Ramos (cell line): ENCODE data around the gene RIMS4.
"Not testable (repeated sequence)": the region's sequence is repeated elsewhere in the genome, so short reads cannot be mapped to it uniquely, and the experiment has no call there.

Source experiments
- in situ Hi-C: fragments of 300-500 bp; cut with MboI; formaldehyde crosslinking; loops from one replicate; pipeline ENCODE4 v1.14.3; 2022; ENCODE audit warnings: low sequenced_read_pairs; ENCODE audit not compliant: unreplicated experiment

Gene RIMS4

DNA sequence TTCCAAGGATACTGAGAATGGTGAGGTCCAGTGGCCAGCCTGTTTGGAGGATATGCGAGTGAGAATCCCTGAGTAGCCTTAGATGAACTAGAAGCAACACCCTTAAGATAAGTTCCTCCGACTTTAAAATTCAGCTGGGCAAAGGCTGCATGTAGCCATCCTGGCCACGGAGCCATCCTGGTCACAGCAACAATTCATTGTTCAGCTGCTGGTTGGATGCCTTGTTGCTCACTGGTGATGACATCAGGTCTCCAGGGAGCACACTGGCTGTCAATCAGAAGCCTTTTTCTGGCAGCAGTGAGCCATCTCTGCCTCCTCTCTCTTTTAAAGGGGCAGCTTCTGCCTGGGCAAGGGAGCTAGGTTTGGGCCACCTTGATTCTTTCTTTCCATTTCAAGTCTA is 22.4 kb upstream of the RIMS4 start:
- in situ Hi-C loops, result no loop called here

DNA sequence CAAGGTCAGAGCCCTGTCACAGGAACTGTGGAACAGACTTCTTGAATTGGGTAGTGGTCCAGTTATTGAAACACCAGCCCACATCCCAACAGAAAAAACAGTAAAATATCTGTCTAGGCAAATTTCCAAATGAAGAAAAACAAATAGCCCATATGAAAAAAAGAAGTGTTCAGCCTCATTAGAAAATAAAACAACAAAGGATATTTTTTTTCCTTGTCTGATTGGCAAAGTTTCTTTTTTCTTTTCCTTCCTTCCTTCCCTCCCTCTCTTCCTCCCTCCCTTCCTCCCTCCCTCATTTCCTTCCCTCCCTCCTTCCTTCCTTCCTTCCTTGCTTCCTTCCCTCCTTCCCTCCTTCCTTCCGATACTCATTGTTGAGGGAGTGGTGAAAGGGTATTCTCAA is 20.6 kb upstream of the RIMS4 start:
- in situ Hi-C loops, result no loop called here

DNA sequence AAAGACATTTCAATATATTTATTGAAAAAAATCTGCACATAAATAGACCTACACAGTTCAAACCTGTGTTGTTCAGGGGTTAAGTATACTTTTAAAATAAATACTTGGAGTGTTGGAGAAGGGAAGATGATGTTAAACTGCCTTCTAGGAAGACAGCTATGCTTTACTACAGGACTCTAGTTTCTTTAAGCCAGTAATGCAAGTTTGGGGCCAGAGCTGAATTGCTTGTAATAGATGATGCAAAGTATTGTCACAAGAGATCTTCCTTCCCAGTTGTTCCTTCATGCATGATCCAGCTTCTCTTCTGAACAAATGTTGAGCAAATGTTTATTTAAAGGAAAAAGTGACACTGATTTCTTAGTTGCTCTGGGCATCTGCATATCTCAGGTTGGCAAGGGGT is 20.2 kb upstream of the RIMS4 start:
- in situ Hi-C loops, result no loop called here

DNA sequence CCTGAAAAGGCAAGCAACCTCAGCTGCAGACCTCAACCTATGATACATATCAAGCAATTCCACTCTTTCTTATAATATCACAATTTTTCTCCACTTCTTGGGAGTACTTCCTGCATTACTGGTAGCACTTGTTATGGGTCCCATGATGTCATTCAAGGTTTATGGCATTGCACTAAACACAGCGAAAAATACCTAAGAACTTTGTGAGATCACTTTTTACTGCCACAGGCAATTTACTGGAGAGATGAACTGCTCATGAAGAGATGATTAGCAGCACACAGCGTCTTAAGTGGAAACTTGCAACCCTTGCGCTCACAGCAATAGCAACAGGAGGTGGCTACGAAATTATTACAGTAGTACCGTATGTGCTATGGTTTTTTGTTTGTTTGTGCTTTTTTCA is 19.3 kb upstream of the RIMS4 start:
- in situ Hi-C loops, result no loop called here

DNA sequence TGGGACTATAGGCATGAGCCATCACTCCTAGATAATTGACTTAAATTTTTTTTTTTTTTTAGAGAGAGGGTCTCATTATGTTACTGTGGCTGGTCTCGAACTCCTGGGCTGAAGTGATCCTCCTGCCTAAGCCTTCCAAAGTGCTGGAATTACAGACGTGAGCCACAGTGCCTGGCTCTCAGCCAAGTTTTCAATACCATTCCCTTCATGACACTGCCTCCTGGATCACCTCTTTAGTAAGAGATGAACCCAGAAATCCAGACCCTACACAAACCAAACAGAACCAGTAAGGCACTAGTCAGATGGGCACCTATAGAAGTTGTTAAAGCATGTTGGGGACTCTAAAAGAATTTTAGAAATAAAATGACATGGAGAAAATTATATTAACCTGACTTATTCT is 18.3 kb upstream of the RIMS4 start:
- in situ Hi-C loops, result no loop called here

DNA sequence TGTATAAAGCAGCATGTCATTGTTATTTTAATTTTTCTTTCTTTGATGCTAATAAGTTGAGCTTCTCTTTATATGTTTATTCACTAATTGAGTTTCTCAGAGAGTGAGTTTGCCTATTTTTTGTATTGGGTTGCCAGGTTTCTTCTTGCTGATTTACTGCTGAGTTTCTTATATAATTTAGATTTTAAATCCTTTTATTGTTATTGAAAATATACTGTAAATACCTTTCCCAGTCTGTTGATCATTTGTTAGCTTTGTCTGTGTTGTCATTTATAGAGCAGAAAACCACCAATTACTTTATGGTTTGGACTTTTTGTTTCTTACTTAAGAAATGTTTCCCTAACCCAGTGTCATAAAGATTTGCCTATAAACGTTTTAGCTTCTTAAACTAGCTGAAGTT is 17.1 kb upstream of the RIMS4 start:
- in situ Hi-C loops, result no loop called here

DNA sequence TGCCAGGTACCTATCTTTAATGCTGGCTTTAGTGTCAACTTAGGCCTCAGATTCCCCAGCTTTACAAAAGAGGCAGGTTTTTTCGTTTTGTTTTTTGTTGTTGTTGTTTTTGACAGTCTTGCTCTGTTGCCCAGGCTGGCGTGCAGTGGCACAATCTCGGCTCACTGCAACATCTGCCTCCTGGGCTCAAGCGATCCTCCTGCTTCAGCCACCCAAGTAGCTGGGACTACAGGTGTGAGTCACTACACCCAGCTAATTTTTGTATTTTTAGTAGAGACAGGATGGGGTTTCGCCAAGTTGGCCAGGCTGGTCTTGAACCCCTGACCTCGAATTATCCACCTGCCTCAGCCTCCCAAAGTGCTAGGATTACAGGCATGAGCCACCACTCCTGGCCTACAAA is 11.2 kb upstream of the RIMS4 start:
- in situ Hi-C loops, result not testable (repeated sequence)

DNA sequence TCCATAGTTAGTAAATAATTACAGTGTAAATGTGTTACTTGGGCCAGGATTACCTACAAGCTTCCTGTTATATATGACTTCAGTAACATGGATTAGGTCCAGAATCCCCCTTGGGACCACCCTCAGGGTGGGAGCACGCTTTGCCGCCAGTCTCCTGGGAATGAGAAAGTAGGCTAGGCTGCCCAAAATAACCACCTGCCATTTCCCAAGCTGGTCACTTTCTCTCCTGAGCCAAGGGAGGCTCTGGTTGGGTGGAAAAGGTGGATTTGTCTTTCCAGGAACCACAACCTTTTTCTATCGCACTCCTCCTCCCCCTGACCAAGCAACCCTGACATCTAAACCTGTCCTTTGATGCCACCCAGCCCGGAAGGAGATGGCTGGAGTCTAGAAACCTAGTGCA is 9.6 kb upstream of the RIMS4 start:
- in situ Hi-C loops, result no loop called here

DNA sequence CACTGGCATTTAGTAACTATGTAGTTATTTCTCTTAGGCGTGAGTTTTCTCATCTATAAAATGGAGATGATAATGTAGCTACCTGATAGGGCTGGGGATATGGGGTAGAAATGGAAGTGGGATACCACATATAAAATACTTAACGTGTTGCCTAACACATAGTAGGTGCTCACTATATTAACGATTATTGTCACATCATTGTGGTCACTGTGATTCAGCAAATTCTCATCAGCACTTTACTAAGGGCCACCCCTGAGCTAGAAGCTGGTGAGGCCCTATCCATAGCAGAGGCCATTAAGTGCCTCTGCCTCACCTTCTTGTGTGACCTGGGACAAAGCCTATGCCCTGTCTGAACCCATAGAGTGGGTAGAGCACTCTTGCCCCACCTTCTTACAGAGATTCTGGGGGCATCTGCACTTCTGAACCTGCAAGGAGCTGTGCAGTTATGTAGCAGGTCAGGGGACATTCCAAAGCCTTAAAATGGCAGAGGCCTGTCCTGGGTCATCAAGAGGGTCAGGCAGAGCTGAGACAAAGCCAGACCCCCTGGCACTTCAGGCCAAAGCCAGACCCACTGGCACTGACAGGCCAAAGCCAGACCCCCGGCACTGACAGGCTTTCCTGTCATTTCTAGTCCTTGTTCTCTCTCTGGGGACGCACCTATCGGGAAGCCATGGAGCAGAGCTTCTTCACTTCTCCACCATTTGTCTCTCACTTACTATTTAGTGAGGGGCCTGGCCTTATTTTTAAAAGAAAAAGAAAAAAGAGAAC is 7.0 kb upstream of the RIMS4 start:
- in situ Hi-C loops, result no loop called here

DNA sequence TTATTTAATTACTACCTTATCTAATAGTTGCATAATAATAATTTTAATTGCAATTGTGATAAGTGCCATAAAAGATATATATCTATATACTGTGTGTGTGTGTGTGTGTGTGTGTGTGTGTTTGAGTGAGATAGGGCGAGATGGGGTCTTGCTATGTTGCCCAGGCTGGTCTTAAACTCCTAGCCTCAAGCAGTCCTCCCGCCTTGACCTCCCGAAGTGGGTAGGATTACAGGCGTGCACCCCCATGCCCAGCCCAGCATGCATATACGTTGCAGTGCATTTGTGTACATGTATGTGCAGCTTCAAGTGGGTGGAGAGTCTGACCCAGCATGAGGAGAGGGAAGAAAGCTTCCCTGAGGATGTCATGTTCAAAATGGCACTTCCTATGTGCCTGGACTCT is 4.6 kb upstream of the RIMS4 start:
- in situ Hi-C loops, result no loop called here

DNA sequence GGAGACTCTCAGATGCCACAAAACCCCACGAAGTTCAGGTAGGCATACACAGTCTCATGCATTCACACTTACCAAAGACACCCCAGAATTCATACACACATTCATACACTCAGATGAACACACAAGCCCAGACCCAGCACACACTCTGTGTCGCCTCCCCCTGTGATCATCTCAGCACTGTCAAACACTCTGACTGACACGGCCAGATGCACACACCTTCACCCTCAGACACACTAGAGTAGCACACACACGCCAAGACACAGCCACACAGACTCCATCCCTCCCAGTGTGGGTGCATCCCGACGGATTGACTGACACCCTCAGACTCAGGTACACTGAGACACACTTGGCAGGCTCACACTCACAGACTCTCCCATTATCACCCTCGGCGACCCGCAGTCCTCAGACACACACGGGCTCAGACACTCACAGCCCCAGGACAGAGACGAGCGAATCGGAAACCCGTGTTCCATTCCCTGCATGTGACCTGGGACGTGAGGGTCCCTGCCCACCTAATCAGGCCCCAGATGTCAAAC is 872 bp upstream of the RIMS4 start:
- in situ Hi-C loops, result no loop called here

DNA sequence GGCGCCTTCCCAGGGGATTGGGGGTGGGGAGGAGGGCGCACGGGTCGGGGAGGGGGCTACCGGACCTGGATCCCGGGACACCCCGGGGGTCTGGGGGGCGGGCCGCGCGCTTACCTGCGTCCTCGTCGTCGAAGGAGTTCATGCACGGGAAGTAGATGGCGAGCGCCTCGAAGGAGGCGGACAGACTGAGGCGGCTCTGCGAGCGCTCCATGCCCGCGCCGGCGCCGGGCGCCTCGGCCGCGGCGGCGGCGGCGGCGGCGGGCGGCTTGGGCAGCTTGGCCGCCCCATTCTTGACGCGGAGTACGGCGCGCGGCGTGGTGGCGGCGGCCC is 320 bp downstream of the RIMS4 start:
- in situ Hi-C loops, result no loop called here

DNA sequence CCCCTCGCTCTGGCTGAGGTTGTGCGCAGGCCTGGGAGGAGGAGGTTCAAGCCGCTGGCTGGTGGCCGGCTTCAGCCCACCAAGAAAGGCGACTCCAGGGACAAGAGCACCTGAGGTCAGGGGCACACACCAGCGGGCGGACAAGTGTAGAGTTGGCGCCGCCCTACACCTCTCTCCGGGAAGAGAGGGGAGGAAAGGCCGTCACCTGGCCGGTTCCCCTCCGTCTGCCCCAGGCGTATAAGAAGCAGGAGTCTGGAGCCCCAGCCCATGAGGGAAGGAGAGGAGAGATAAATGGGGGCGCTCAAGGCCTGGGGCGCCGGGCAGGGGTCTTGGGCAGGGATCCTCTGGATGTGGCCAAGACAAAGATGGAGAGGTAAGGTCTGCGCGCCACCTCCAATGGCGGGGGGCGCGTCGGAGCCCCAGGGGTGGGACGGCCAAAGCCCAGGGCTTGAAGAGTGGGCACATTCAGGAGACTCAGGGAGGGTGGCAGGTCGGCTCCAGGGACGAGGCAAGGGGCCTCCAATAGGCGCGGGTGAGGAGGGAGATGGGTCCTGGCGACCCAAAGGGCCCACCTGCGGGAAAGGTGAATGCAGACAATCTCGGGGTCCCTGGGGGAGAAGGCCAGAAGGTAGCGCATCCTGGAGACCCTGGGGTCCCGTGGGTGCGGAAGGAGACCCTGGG is 826 bp downstream of the RIMS4 start:
- in situ Hi-C loops, result no loop called here

DNA sequence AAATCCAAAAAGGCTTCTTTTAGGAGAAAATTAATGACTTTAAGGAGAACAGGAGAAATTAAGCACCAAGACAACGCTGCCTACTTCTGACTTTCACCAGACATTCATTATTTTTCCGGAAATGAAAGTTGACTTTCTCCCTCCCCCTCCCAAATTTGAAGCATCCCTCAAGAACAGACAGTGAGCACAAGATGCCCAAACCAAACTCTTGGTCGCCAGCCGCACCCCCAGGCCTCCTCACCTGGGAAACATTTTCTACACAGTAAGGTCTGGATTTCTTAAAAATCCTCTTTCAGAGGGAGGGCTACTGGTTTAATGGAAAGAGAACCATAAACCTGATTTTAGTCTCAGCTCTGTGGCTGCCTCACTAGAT is 2.7 kb downstream of the RIMS4 start:
- in situ Hi-C loops, result no loop called here

DNA sequence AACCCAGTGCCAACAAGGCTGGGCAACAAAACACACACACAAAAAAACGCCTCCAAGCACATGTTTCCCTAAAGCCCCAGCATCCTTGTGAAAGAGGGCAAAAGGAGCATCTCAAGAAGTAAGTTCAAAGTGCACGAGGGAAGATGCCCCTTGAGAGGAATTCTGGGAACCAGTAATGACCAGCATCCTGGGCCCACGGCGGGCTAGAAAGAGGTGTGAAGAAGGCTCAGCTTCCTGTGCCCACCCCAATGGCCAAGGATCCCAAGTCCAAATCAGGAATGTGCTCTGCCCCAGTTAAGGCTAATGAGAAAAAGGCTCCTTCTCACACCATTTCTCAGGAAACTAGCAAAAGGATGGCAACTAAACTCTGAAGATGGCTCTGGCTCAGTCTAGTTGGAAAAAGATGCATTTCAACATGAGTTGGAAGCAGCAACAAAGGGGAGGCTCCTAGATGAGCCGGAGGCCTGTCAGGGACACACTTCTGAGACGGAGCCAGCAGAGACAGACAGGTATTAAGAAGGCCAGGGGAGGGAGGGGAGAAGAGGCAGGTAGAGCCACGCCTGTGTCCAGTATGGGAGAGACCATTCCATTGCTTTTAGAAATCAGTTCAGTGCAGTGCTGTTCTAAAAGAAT is 3.2 kb downstream of the RIMS4 start:
- in situ Hi-C loops, result no loop called here

DNA sequence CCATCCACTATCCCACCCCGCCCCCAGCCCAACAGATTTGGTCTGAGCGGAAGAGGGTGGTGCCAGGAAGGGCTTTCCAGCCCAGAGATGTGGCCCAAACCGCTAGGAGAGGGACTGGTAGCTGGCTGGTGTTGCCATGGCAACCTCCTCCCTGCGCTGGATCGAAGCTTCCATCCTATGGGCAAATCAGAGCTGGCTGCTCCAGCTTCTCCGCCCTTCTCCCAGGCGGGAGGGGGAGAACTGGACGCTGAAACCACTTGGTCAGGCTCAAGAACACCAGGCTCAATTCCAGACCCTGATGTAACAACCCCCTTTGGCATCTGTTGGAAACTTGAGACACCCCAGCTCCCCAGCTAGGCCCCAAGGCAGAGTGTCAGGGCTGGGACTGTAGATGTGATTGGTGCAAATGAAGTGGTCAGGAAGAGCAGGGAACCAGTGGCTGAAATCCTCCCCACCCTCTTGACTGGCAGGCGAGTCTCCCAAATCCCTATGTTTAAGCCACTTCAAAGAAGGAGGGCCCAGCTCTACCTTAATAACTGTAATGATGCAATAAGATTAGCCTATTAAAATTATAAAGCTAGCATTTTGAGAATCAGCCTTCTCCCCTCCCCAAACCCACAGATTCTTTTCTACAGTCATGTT is 4.2 kb downstream of the RIMS4 start:
- in situ Hi-C loops, result no loop called here

DNA sequence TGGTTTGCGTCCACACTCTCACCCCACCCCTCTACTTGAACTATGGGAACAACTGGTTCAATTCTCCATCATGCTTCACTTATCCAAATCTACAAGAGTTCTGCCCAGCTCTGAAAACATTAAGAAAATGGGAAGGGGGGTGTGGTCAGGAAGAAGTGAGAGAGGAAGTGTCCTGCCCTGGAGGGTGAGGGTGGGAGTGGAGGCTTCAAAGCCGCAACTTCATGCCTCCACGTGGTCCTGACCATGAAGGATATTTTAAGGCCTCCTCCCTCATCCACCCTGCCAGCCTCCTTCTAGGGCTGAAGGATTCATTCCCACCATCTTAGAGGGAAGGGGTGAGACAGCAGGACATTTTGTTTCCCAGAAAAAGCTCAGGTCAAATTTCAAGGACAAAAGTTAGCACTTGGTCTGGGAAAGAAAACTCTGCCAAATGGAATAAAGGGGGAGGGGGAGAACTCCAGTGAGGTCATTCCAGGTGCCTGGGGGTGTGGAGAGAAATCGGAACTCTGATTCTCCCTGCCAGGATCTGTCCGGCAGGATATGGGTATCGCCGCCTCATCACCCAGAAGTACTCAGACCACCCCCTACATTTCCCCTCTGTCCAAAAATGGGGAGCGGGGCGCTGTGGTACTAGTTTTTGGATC is 4.9 kb downstream of the RIMS4 start:
- in situ Hi-C loops, result no loop called here

DNA sequence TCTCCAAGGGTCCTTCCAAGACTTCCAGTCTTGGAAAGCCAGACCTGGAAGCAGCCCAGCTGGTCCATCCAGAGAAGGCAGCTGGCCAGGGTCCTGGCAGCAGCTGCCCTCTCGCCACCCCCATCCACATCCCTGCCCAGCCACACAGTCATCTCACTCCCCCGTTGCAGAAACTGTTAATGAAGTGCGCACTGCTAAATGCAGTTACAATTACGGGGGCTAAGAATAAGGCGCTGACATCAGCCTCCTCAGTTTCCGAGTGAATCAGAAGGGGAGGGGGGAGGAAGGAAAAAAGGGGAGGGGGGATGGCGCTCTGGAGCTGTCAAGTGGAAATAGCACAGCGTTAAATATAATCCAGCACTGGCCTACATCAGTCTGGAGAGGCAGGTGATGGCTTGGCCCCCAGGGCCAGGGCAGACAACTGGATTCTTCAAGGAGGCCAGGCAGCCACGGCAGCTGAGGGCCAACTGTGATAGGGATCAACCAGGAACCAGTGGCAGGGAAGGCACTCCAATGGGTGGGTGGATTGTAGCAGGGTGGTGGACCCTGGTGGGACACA is 6.9 kb downstream of the RIMS4 start:
- in situ Hi-C loops, result no loop called here

DNA sequence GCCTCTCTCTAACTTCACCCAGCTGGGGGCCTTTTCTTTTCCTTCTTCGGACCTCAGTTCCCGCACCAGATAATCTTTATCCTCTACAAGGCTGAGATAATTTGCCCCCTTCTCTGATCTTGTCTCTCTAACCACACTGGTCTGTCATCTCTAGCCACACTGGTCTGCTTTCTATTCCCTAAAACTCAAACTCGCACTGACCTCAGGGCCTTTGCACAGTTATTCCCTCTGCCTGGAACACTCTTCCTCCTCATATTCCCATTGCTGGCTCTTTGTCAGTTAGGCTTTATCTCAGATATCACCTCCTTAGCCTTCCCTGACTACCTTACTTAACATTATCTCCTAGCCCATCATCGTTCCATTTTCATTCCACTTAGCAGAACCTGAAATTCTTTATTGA is 7.6 kb downstream of the RIMS4 start:
- in situ Hi-C loops, result no loop called here

DNA sequence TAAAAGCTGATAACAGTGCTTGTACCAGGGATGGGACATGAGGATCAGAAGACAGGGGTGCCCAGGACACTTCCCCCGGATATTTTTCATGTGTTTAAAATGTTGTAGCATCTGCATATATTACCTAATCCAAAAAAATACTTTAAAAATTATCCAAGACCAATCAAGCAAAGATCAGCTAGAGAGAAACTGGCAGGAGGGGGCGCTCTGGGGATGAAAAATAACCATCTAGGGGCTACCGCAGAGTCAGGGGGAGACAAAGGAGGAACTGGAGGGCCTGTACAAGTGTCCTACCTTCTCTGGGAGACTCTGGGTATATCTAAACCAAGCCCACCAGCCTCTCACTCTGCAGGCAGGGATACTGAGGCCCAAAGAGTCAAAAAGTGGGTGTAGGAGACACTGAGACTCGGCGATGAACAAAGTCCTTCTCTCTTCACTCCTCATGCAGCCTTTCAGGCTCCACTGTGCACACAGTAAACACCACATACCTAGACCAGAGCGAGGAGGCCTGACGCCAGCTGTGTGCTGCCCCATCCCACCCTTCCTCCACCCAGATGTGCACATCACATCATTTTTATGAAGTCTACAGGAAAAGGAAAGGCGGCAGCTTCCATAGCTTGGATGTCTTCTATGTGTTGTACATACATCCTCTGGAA is 9.8 kb downstream of the RIMS4 start:
- in situ Hi-C loops, result no loop called here
